Measurements from ENCODE around the gene MBNL1.

- no peak for TF ChIP-seq ARNTL (CRISPR knock-in tag; IDR thresholded peaks at IDR 0.05; ENCODE audit: borderline replicate concordance, low read depth)
- TF ChIP-seq, protein P1, sequence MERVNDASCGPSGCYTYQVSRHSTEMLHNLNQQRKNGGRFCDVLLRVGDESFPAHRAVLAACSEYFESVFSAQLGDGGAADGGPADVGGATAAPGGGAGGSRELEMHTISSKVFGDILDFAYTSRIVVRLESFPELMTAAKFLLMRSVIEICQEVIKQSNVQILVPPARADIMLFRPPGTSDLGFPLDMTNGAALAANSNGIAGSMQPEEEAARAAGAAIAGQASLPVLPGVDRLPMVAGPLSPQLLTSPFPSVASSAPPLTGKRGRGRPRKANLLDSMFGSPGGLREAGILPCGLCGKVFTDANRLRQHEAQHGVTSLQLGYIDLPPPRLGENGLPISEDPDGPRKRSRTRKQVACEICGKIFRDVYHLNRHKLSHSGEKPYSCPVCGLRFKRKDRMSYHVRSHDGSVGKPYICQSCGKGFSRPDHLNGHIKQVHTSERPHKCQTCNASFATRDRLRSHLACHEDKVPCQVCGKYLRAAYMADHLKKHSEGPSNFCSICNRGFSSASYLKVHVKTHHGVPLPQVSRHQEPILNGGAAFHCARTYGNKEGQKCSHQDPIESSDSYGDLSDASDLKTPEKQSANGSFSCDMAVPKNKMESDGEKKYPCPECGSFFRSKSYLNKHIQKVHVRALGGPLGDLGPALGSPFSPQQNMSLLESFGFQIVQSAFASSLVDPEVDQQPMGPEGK (CRISPR knock-in tag; IDR thresholded peaks at IDR 0.05; ENCODE audit: borderline replicate concordance), result no peak
Measured at GRCh38 chr3:152322756-152323155, 54.0 kb downstream of the MBNL1 start.
